ENCODE results near the gene VASP.

DNA sequence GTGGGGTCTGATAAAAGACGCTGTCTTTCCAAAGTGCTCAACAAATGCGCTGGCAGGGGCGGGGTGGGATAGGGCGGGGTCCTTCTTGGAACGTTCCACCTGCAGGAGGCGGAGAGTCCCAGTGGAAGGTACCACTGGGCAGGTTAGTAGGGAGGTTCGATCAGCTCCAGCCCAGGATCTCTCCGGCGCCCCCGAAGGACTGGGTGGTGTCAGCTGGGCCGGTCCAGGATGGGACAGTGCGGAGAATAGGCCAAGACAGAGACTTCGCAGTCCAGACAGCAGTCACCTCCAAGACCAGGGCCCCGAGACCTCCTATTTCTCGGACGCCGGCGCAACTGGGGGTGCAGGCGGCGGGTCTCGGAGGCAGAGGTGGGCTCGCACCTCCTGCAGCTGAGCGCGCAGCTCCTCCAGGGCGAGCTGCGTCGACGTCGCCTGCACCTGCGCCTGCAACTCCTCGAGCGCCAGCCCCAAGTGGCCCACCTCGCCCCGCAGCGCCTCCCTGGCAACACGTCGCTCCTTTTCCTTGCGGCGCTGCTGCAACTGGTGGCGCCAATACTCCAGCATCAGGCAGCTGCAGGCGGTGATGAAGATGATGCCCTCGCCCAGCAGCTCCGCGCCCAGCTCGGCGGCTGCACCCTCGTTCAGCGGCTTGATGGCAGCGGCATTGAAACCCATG is 21.6 kb downstream of the VASP start:
- no peak for TF ChIP-seq JUN (IDR thresholded peaks at IDR 0.05)
- TF ChIP-seq, protein P1, sequence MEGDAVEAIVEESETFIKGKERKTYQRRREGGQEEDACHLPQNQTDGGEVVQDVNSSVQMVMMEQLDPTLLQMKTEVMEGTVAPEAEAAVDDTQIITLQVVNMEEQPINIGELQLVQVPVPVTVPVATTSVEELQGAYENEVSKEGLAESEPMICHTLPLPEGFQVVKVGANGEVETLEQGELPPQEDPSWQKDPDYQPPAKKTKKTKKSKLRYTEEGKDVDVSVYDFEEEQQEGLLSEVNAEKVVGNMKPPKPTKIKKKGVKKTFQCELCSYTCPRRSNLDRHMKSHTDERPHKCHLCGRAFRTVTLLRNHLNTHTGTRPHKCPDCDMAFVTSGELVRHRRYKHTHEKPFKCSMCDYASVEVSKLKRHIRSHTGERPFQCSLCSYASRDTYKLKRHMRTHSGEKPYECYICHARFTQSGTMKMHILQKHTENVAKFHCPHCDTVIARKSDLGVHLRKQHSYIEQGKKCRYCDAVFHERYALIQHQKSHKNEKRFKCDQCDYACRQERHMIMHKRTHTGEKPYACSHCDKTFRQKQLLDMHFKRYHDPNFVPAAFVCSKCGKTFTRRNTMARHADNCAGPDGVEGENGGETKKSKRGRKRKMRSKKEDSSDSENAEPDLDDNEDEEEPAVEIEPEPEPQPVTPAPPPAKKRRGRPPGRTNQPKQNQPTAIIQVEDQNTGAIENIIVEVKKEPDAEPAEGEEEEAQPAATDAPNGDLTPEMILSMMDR (IDR thresholded peaks at IDR 0.05): no peak
- TF ChIP-seq SMC3 (IDR thresholded peaks at IDR 0.05): no peak
- TF ChIP-seq ZSCAN20 (CRISPR knock-in tag; IDR thresholded peaks at IDR 0.05): no peak
- no peak for TF ChIP-seq POLR2A (IDR thresholded peaks at IDR 0.05; ENCODE audit: low read length)
- TF ChIP-seq RFX5 (IDR thresholded peaks at IDR 0.05): no peak
- TF ChIP-seq EHMT2 (IDR thresholded peaks at IDR 0.05; ENCODE audit: low read depth): no peak
- TF ChIP-seq HDAC2 (IDR thresholded peaks at IDR 0.05): no peak
- TF ChIP-seq KDM5A (IDR thresholded peaks at IDR 0.05): no peak
- TF ChIP-seq RAD21 (conservative IDR thresholded peaks at IDR 0.05 in 1 of 2, IDR thresholded peaks at IDR 0.05 in 1 of 2): no peak
- no peak for TF ChIP-seq KDM1A (IDR thresholded peaks at IDR 0.05; ENCODE audit: low read depth)
- no peak for TF ChIP-seq CBX2 (IDR thresholded peaks at IDR 0.05; ENCODE audit: borderline replicate concordance, low read depth)
- TF ChIP-seq MYC (IDR thresholded peaks at IDR 0.05; ENCODE audit: borderline replicate concordance, low read length): no peak

All from A549 (cell line).